Mammary epithelial cell (primary cell): ENCODE results near the gene ENC1.

Source experiments
- EZH2 ChIP-seq: IDR thresholded peaks from 2 replicates; pipeline ENCODE4 v1.6.1; 2012; ENCODE audit warnings: low read length, inconsistent platforms, borderline replicate concordance
- TF ChIP-seq, protein P1 (sequence below), 2 donors: IDR thresholded peaks in 1 of 2; conservative IDR thresholded peaks in 1 of 2; 2 replicates each; pipeline ENCODE4 v1.5.1; 2011 to 2012; ENCODE audit warnings: inconsistent platforms in 2 of 2, low read length in 2 of 2, mild to moderate bottlenecking in 2 of 2, control low read depth in 1 of 2, low read depth in 1 of 2; ENCODE audit not compliant: insufficient read depth in 1 of 2; ENCODE audit errors: extremely low read depth in 1 of 2

GRCh38 chr5:74639807-74640449 is 600 bp downstream of the ENC1 start:
- TF ChIP-seq, protein P1, sequence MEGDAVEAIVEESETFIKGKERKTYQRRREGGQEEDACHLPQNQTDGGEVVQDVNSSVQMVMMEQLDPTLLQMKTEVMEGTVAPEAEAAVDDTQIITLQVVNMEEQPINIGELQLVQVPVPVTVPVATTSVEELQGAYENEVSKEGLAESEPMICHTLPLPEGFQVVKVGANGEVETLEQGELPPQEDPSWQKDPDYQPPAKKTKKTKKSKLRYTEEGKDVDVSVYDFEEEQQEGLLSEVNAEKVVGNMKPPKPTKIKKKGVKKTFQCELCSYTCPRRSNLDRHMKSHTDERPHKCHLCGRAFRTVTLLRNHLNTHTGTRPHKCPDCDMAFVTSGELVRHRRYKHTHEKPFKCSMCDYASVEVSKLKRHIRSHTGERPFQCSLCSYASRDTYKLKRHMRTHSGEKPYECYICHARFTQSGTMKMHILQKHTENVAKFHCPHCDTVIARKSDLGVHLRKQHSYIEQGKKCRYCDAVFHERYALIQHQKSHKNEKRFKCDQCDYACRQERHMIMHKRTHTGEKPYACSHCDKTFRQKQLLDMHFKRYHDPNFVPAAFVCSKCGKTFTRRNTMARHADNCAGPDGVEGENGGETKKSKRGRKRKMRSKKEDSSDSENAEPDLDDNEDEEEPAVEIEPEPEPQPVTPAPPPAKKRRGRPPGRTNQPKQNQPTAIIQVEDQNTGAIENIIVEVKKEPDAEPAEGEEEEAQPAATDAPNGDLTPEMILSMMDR (conservative IDR thresholded peaks at IDR 0.05 in 1 of 2, IDR thresholded peaks at IDR 0.05 in 1 of 2; ENCODE audit: extremely low read depth in 1 of 2, insufficient read depth in 1 of 2, low read depth in 1 of 2, low read length in 2 of 2) = no peak
- no peak for TF ChIP-seq EZH2
